Cardiac muscle cell (in vitro differentiated cells and primary cell): ENCODE data around the gene TSKS. TPM values are rescaled to one million over a fixed set of nuclear protein-coding genes. Genes with fewer than 3 reads are reported as not detected.
A peak's percentile ranks its signal among the peaks of the same experiment; 100 is the strongest.

Experiments used
- DNase-seq, 2 donors: peaks; one replicate each; pipeline versions ENCODE4 v3.0.0 to v3.0.0-alpha.2; 2010 to 2017; ENCODE audit warnings: low read depth in 1 of 2, low spot score in 1 of 2
- H3K27ac ChIP-seq: fragments of 200-600 bp; sonication (generic); 2 replicates; pipeline ENCODE4 v1.5.1; 2016
- H3K27me3 ChIP-seq: fragments of 200-600 bp; sonication (generic); 2 replicates; pipeline ENCODE4 v1.6.0; 2016; ENCODE audit warnings: control low read depth
- H3K36me3 ChIP-seq: fragments of 200-600 bp; sonication (generic); 2 replicates; pipeline ENCODE4 v1.5.1; 2016; ENCODE audit warnings: control low read depth
- H3K4me1 ChIP-seq: fragments of 200-600 bp; sonication (generic); 2 replicates; pipeline ENCODE4 v1.8.1; 2017; ENCODE audit warnings: low read depth, mild to moderate bottlenecking, mixed run types
- H3K4me3 ChIP-seq: fragments of 200-600 bp; sonication (generic); 2 replicates; pipeline ENCODE4 v1.5.1; 2016; ENCODE audit warnings: mild to moderate bottlenecking
- H3K9me3 ChIP-seq: fragments of 200-600 bp; sonication (generic); 2 replicates; pipeline ENCODE4 v1.5.1; 2017; ENCODE audit warnings: low read depth, mild to moderate bottlenecking, control low read depth
- polyA plus RNA-seq: library from polyadenylated mRNA; unstranded; fragments of >200 nt; fragmentation: Nextera tagmentation; extraction: Ambion mirVana; gene quantifications from 2 replicates; pipeline ENCODE4 v1.2.1, GENCODE V29; 2016
- total RNA-seq: library from RNA; depleted of rRNA; stranded (reverse); fragments of >200 nt; gene quantifications from 2 replicates; pipeline ENCODE4 v1.2.3, GENCODE V29; 2016
- TF ChIP-seq, protein P1 (sequence below): IDR thresholded peaks from 2 replicates; pipeline ENCODE4 v1.5.1; 2012; ENCODE audit warnings: low read depth, mild to moderate bottlenecking, low read length

The TSKS gene, protein sequence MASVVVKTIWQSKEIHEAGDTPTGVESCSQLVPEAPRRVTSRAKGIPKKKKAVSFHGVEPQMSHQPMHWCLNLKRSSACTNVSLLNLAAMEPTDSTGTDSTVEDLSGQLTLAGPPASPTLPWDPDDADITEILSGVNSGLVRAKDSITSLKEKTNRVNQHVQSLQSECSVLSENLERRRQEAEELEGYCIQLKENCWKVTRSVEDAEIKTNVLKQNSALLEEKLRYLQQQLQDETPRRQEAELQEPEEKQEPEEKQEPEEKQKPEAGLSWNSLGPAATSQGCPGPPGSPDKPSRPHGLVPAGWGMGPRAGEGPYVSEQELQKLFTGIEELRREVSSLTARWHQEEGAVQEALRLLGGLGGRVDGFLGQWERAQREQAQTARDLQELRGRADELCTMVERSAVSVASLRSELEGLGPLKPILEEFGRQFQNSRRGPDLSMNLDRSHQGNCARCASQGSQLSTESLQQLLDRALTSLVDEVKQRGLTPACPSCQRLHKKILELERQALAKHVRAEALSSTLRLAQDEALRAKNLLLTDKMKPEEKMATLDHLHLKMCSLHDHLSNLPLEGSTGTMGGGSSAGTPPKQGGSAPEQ
- total RNA-seq (0.09 TPM in 1 of 2 replicates, not detected in the other), polyA plus RNA-seq (not detected in 2 replicates)

DNA sequence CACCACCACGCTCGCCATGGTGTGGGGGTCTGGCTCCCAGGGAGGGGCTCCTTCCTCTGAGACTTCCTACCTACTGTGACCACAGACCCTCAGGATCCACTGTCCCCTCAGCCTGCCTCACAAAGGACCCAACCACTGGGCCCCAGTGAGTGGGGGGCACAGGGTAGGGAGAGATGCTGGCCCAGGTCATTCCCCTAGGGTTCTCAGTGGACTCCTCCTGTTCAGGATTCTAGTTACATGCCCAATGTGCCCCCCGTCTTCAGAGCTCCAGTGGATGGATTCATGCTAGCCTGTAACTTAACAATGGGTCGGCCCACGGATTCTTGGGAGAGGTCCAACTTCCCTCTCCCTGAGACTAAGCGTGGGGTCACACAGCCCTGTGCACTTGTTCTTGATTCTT is at the start of gene TSKS:
TSS of gene TSKS (minus strand) at position 77 of the 400 bp plus-strand sequence. CDS start at position 18, 59 bp downstream.
- DNase-seq = no peak
- H3K27me3 ChIP-seq = no peaks in the 10 kb centered on the region
- H3K9me3 ChIP-seq = no peaks in the 10 kb centered on the region
- H3K4me1 ChIP-seq = peaks cover 9% of the 10 kb centered on the region
- H3K36me3 ChIP-seq = no peaks in the 10 kb centered on the region
- TF ChIP-seq, protein P1, sequence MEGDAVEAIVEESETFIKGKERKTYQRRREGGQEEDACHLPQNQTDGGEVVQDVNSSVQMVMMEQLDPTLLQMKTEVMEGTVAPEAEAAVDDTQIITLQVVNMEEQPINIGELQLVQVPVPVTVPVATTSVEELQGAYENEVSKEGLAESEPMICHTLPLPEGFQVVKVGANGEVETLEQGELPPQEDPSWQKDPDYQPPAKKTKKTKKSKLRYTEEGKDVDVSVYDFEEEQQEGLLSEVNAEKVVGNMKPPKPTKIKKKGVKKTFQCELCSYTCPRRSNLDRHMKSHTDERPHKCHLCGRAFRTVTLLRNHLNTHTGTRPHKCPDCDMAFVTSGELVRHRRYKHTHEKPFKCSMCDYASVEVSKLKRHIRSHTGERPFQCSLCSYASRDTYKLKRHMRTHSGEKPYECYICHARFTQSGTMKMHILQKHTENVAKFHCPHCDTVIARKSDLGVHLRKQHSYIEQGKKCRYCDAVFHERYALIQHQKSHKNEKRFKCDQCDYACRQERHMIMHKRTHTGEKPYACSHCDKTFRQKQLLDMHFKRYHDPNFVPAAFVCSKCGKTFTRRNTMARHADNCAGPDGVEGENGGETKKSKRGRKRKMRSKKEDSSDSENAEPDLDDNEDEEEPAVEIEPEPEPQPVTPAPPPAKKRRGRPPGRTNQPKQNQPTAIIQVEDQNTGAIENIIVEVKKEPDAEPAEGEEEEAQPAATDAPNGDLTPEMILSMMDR = no peak
- H3K4me3 ChIP-seq = no peak within 1 kb of the TSS
- no peak within 1 kb of the TSS for H3K27ac ChIP-seq

DNA sequence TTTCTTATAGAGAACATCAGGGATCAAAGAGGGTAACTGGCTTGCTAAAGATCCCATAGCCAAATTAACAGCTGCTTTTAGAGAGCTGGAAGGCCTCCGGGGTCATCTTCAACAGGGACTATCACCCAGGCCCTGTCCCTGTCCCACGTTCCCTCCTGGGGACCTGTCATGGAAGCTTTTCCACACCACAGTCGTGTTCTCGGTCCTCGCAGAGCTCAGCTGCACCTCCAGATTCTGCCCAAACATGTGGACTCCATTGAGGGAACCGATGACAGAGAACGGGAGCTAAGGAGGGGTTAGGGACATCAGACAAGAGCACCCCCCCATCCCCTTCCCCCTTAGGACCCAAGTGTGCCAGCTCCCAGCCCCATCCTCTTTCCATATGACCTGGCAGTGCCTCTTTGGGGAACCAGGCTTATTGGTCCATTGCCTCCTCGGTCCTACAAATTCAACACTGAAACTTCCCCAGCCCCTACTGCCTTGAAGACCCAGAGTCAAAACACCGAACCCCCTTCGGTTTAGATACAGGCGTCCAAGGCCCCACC is 49.4 kb upstream of the TSKS start:
- Histone ChIP-seq H3K4me3 (peak overlapping the region; percentile 86), H3K27ac (peak overlapping the region; percentile 90), H3K27me3 (no peaks in the 10 kb centered on the region), H3K4me1 (peaks cover 5% of the 10 kb centered on the region), H3K9me3 (no peaks in the 10 kb centered on the region), H3K36me3 (no peaks in the 10 kb centered on the region)
- DNase-seq = no peak
- TF ChIP-seq, protein P1 = no peak

DNA sequence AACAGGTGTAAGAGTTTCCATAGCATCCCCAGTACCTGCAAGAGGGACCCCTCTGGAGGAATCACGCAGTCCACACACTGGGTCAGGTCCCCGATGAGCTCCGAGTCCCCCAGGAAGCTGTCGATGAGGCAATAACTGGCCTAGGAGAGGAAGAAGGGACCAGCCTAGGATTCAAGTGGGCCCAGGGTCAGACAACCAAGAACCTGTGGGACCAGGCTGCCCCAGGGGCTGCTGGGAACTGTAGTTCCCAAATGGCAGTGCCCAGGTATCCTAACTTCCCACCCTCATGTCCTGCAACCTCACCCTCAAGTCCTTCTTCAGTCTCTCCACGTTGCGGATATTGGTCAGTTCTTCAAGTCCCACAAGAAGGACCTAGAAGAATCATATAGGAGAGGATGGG is 48.2 kb upstream of the TSKS start:
- no peaks in the 10 kb centered on the region for H3K36me3 ChIP-seq
- TF ChIP-seq, protein P1 = no peak

DNA sequence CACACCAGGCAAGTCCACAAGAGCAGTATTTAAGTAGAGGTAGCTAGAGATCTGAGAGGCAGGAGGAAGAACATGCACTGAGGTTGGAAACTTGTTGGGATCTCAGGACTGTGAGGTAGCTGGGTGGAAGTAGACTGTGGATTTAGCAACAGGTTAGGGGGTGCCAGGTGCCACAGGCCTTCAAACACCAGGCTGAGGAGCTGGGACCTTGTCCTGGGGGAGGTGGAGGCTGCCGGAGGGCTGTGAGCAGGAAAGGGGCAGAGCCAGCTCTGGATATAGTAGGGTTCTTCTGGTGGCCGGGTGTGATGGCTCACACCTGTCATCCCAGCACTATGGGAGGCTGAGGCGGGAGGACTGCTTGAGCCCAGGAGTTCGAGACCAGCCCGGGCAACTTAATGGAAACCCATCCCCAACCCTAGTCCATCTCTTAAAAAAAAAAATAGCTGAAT is 46.9 kb upstream of the TSKS start:
- Histone ChIP-seq H3K36me3 (peaks cover under 1% of the 10 kb centered on the region), H3K4me1 (peaks cover 5% of the 10 kb centered on the region), H3K9me3 (no peaks in the 10 kb centered on the region), H3K4me3 (no peak overlapping the region), H3K27ac (no peak overlapping the region), H3K27me3 (no peaks in the 10 kb centered on the region)
- TF ChIP-seq, protein P1 = no peak
- no peak for DNase-seq

More for the DNA sequence above, 48.2 kb upstream of the TSKS start:
- no peaks in the 10 kb centered on the region for H3K27me3 ChIP-seq
- H3K27ac ChIP-seq = no peak overlapping the region
- H3K4me1 ChIP-seq = peaks cover 5% of the 10 kb centered on the region
- no peaks in the 10 kb centered on the region for H3K9me3 ChIP-seq
- H3K4me3 ChIP-seq = no peak overlapping the region
- DNase-seq = no peak

DNA sequence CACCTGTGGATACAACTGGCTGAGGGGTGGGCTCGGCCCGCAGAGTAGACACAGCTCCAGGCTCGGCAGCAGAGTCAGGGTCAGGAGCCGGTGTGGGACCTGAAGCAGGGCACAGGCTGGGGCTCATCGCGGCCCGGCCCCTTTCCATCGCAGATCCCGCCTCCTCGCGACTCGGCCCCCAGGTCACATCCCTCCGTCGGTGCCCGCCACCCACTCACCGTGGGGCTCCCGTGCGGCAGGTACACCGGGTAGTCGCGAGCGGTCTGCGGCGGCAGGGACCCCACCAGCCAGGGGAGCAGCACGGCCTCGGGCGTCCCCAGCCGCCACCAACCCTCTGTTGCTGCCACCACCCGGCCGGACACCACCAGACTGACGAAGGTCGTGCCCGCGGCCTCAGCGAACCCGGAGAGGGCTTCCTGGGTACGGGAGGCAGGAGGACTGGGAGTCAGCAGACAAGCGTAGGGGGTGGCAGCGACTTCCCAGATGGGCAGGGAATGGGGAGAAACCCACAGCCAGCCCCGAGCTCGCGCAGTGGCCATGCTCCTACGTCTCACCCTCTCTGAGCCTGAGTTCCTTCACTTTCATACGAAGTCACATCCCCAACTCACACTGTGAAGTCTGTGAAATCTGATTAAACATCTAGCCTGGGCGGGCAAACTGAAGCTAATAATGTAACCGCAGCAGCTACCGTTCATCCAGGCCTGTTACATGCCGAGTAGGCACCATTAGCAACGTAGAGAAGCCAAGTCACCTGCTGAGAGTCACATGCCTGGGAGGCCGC is 46.2 kb upstream of the TSKS start:
- H3K36me3 ChIP-seq = peaks cover 3% of the 10 kb centered on the region
- H3K9me3 ChIP-seq = no peaks in the 10 kb centered on the region
- no peaks in the 10 kb centered on the region for H3K27me3 ChIP-seq
- TF ChIP-seq, protein P1 = no peak
- DNase-seq = peak in 1 of 2 donors; percentile 52
- no peak overlapping the region for H3K27ac ChIP-seq
- H3K4me3 ChIP-seq = peak overlapping the region; percentile 32
- peaks cover 5% of the 10 kb centered on the region for H3K4me1 ChIP-seq
